Measurements from ENCODE around the gene COX14.

DNA sequence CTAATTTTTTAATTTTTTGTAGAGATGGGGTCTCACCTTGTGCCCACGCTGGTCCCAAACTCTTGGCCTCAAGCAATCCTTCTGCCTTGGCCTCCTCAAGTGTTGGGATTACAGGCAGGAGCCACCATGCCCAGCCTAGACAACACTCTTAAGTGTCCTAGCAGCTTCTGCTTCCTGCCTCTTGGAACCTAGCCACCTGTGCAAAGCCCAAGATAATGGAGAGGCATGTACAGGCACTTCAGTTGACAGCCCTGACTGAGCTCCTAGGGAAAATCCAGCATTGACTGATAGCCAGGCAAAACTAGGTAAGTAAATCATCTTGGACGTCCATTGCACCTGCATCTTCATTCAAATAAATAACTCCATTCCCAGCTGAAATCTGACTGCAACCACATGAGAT, 15.5 kb downstream of the COX14 start:
- TF ChIP-seq, protein P1, sequence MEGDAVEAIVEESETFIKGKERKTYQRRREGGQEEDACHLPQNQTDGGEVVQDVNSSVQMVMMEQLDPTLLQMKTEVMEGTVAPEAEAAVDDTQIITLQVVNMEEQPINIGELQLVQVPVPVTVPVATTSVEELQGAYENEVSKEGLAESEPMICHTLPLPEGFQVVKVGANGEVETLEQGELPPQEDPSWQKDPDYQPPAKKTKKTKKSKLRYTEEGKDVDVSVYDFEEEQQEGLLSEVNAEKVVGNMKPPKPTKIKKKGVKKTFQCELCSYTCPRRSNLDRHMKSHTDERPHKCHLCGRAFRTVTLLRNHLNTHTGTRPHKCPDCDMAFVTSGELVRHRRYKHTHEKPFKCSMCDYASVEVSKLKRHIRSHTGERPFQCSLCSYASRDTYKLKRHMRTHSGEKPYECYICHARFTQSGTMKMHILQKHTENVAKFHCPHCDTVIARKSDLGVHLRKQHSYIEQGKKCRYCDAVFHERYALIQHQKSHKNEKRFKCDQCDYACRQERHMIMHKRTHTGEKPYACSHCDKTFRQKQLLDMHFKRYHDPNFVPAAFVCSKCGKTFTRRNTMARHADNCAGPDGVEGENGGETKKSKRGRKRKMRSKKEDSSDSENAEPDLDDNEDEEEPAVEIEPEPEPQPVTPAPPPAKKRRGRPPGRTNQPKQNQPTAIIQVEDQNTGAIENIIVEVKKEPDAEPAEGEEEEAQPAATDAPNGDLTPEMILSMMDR (optimal IDR thresholded peaks at IDR 0.05 in 1 of 3, IDR thresholded peaks at IDR 0.05 in 1 of 3, conservative IDR thresholded peaks at IDR 0.05 in 1 of 3; ENCODE audit: extremely low read depth in 1 of 3, insufficient read depth in 2 of 3, low read length in 3 of 3): no peak
- TF ChIP-seq EZH2 (IDR thresholded peaks at IDR 0.05; ENCODE audit: low read length): no peak
